GM12892 (cell line): ENCODE data around the gene PDRG1.

Experiments used
- POLR2A ChIP-seq: IDR thresholded peaks from 2 replicates; pipeline ENCODE4 v1.6.1; 2011; ENCODE audit warnings: low read depth, low read length, control low read depth
- POLR2AphosphoS5 ChIP-seq: IDR thresholded peaks from 2 replicates; pipeline ENCODE4 v1.6.1; 2011; ENCODE audit warnings: low read depth, low read length, control low read depth

GRCh38 chr20:31916708-31917107 is 35.1 kb downstream of the PDRG1 start:
- TF ChIP-seq POLR2AphosphoS5 = no peak
- TF ChIP-seq POLR2A = no peak
